ENCODE data around the gene APP.

APP gene

GRCh38 chr21:25845729-25846256 lies 324.8 kb downstream of the APP start:
- no peak overlapping the region for H3K4me3 ChIP-seq (ENCODE audit: low read length, poor library complexity, severe bottlenecking)
- H4K20me1 ChIP-seq (ENCODE audit: insufficient read depth, low read length, poor library complexity, severe bottlenecking): no peaks in the 10 kb centered on the region
- no peak overlapping the region for H3K4me2 ChIP-seq (ENCODE audit: low read depth, low read length, poor library complexity, severe bottlenecking)

GRCh38 chr21:25842925-25843324 lies 327.6 kb downstream of the APP start:
- Histone ChIP-seq H3K27me3 (ENCODE audit: insufficient read depth, low read length, poor library complexity, severe bottlenecking) (no peaks in the 10 kb centered on the region), H3K9me2 (replicated peaks; ENCODE audit: low read depth, low read length) (no peaks in the 10 kb centered on the region), H3K9me3 (ENCODE audit: insufficient read depth, low read depth, low read length) (peaks cover 13% of the 10 kb centered on the region; the same call in 1 of the 2 replicates), H3K9ac (ENCODE audit: low read depth, low read length, poor library complexity, severe bottlenecking) (no peak overlapping the region), H4K20me1 (ENCODE audit: insufficient read depth, low read length, poor library complexity, severe bottlenecking) (no peaks in the 10 kb centered on the region), H3K4me2 (ENCODE audit: low read depth, low read length, poor library complexity, severe bottlenecking) (no peak overlapping the region), H2AFZ (ENCODE audit: low read length) (no peak overlapping the region), H3F3A (ENCODE audit: low read depth) (no peaks in the 10 kb centered on the region), H3K4me3 (ENCODE audit: low read length, poor library complexity, severe bottlenecking) (no peak overlapping the region), H3K79me2 (ENCODE audit: insufficient read depth, low read length) (no peaks in the 10 kb centered on the region), H3K36me3 (ENCODE audit: insufficient read depth, low read length) (no peaks in the 10 kb centered on the region), H3K4me1 (ENCODE audit: insufficient read depth, low read length, poor library complexity, severe bottlenecking) (no peaks in the 10 kb centered on the region)
- TF ChIP-seq EZH2phosphoT487 (IDR thresholded peaks at IDR 0.05; ENCODE audit: borderline replicate concordance) (no peak), CTCF (conservative IDR thresholded peaks at IDR 0.05; ENCODE audit: low read length) (no peak)

More at GRCh38 chr21:25845729-25846256, 324.8 kb downstream of the APP start:
- Histone ChIP-seq H3K9me3 (ENCODE audit: insufficient read depth, low read depth, low read length) (peaks cover 7% of the 10 kb centered on the region; the same call in 1 of the 2 replicates), H3F3A (ENCODE audit: low read depth) (no peaks in the 10 kb centered on the region), H2AFZ (ENCODE audit: low read length) (no peak overlapping the region), H3K9ac (ENCODE audit: low read depth, low read length, poor library complexity, severe bottlenecking) (no peak overlapping the region), H3K27me3 (ENCODE audit: insufficient read depth, low read length, poor library complexity, severe bottlenecking) (no peaks in the 10 kb centered on the region), H3K9me2 (replicated peaks; ENCODE audit: low read depth, low read length) (no peaks in the 10 kb centered on the region), H3K79me2 (ENCODE audit: insufficient read depth, low read length) (no peaks in the 10 kb centered on the region), H3K4me1 (ENCODE audit: insufficient read depth, low read length, poor library complexity, severe bottlenecking) (no peaks in the 10 kb centered on the region), H3K36me3 (ENCODE audit: insufficient read depth, low read length) (no peaks in the 10 kb centered on the region)
- TF ChIP-seq EZH2phosphoT487 (IDR thresholded peaks at IDR 0.05; ENCODE audit: borderline replicate concordance): no peak
- TF ChIP-seq CTCF (conservative IDR thresholded peaks at IDR 0.05; ENCODE audit: low read length): no peak

GRCh38 chr21:25838809-25839208 lies 331.8 kb downstream of the APP start:
- no peak overlapping the region for H3K4me2 ChIP-seq (ENCODE audit: low read depth, low read length, poor library complexity, severe bottlenecking)
- no peaks in the 10 kb centered on the region for H3K36me3 ChIP-seq (ENCODE audit: insufficient read depth, low read length)
- no peaks in the 10 kb centered on the region for H3K4me1 ChIP-seq (ENCODE audit: insufficient read depth, low read length, poor library complexity, severe bottlenecking)
- no peak overlapping the region for H3K9ac ChIP-seq (ENCODE audit: low read depth, low read length, poor library complexity, severe bottlenecking)
- no peak overlapping the region for H2AFZ ChIP-seq (ENCODE audit: low read length)
- no peaks in the 10 kb centered on the region for H4K20me1 ChIP-seq (ENCODE audit: insufficient read depth, low read length, poor library complexity, severe bottlenecking)
- H3K9me3 ChIP-seq (ENCODE audit: insufficient read depth, low read depth, low read length): 0 out of 2 replicates have a peak, but pooled peaks cover 6% of the 10 kb centered on the region
- no peaks in the 10 kb centered on the region for H3K9me2 ChIP-seq (replicated peaks; ENCODE audit: low read depth, low read length)
- H3F3A ChIP-seq (ENCODE audit: low read depth): no peaks in the 10 kb centered on the region
- TF ChIP-seq EZH2phosphoT487 (IDR thresholded peaks at IDR 0.05; ENCODE audit: borderline replicate concordance) (no peak), CTCF (conservative IDR thresholded peaks at IDR 0.05; ENCODE audit: low read length) (no peak)
- no peaks in the 10 kb centered on the region for H3K27me3 ChIP-seq (ENCODE audit: insufficient read depth, low read length, poor library complexity, severe bottlenecking)
- H3K79me2 ChIP-seq (ENCODE audit: insufficient read depth, low read length): no peaks in the 10 kb centered on the region
- H3K4me3 ChIP-seq (ENCODE audit: low read length, poor library complexity, severe bottlenecking): no peak overlapping the region

All from Loucy (cell line).